NCI-H2227 treated with DMSO at 0.1 percent for 48 hours (cell line): ENCODE data around the gene CELA1.
A peak's percentile ranks its signal among the peaks of the same experiment; 100 is the strongest.

ENCODE experiments used
- DNase-seq: peaks from one replicate; lab custom pipeline; 2025; lab: John Stamatoyannopoulos, UW

CELA1 gene

DNA sequence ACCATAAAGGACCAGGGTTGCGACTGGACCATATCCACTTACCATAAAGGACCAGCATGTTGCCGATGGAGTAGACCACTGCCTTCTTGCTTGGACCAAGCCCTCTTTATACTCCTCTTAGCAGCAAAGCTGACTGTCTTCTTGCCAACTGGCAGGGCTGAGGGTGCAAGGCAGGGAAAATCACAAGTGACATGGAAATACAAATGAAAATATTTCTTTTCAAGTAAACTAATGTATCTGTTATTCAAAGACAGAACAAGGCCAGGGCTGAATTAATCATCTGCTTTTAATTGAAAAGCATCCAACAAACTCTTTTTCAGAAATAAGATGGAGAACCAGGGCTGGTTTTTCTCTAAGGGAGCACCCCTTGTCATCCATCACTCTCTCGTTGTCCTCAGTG is at the start of gene CELA1:
CELA1 (minus strand) TSS at position 99 of the 400 bp plus-strand sequence; CDS start at position 58, 41 bp downstream.
- no peak for DNase-seq

DNA sequence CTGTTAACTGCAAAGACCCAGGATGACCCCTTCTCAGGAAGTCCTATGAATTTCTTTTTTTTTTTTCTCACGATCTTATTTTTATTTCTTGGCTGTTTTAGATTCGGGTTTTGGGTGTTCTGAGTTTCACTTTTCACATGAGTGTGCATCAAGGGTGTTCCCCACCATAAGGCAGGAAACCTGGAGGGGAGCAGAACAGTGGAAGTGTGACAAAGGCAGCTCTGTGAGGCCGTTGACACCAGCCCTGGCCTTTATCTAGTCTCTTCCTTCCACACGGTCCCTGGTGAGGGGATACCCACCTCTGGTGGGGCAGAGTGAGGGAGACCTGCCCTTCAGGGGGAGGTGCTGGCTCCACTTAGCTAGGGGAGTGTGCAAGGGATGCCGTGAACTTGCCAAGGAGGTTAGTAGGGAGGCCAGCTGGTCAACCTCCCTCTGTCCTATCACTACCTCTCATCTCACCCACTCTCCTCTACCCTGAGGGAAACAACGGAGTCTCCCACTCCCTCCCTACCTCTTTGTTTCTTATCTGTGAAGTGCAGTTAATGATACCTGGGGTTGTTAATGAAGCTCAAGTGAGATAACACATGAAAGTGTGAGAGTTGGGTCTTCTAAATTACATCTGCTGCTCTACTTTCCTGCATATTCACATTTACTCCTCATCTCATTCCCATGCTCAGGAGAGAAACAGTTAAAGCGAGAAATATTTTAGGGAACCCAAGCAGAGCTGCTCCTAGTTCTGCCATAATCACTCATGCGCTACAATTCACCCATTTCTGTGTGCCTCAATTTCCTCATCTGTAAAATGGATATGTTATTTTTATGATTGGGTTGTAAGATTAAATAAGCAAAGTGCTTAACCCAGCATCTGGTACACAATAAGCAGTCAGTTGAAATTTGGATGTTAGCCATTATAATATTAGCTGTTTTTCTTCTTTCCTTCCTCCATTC is 49.1 kb upstream of the CELA1 start:
- no peak for DNase-seq

DNA sequence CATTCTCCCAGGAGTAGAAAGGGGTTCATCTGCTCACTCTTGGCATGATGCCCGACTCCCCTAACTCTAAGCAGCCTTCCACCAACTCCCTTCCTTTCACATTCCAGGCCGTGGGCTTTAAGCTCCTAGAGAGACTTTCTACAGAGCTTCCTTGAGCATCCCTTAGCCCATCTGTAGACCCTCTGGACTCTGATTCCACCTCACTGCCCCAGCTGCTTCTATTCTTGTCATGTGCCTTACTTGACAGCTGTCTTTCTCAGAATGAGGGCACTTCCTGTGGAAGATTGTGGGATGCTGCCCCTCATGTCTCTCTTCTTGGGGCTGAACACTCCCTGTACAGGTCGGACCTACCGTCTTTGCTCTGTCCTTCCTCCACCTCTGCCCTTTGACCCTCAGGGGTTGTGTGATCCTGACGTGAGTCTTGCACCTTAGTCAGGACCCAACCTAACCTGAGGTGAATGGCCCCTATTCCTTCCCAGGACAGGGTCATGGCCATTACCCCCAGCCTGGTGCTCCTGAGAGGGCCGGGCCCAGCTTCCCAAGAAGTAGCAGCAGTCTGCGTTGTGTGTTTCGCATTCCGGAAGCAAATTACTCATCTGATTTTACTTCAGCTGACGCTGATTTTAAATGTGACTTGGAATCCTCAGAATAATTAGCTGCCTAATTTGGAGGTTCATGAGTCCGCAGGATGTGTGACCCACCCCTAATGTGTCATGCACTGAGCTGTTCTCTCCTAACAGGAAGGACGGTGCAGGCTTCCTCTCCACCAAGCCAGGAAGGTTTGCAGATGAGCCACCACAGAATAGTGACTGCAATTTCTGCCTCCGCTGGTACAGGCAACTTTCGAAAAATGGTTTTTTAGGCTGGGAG is 47.4 kb upstream of the CELA1 start:
- DNase-seq, result no peak

DNA sequence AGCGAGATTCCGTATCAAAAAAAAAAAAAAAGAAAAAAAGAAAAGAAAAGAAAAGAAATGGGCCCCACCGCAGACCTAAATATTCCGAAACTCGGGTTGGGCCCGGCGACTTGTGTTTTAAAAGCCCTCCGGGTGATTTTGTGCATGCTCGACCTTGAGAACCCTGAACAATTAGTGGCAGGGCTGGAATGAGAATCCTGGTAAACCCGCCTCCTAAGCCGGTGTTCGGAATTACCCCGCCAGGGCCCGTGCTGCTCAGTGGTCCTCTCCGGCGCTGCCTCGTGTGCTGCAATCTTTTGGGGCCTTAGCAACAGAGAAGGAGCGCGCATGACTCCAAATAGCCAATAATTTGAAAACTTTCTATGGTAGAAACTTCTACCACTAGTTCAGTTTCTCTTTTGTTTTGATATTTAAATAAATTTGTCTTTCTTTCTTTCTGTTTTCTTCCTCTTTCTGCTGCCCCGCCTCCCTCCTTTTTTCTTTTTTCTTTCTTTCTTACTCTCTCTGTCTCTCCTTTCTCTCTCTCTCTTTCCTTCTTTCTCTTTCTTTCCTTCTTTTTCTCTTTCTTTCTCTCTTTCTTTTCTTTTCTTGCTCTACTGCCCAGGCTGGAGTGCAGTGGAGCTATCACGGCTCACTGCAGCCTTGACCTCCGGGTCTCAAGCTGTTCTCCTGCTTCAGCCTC is 46.2 kb upstream of the CELA1 start:
- no peak for DNase-seq

DNA sequence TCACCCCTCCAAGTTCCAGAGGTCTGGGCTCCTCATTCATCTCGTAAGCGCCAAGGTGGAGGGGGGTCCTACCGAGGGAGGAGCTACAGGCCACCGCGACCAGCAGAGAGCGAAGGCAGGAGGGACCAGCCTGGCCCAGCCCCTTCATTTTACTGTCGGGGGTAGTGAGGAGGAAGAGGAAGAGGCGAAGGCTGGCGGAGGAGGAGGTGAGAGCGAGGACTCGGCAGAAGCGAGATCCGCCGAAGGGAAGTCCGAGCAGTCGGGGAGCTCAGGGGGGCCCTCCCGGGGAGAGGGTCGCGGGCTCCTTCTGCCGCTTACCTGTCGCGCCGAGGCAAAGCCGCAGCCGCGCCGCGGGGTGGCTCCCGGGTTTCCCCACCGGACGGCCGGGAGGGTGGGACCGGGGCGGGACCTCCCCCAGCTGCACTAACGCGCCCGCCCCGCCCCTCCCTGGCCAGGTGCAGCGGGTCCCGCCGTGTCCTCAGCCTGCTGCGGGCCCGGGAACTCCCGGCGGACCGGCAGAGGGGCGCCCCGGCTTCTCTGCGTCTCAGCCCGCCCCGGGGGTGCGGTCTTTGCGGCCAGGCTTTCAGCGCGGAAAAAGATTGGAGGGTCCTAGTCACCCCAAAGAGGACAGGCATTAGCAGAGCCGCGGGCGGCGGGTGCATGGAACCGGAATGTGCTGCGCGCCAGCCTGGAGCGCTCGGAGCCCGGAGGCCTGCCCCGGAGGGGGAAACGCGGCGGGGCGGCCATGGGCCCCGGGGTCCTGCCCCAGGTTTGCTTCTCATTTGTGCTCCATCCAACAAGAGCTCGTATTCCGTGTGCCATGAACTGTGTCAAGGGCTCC is 45.0 kb upstream of the CELA1 start, which contains the start of gene GALNT6:
GALNT6 (minus strand) TSS at position 124 of the 841 bp plus-strand sequence. CDS start 11,625 bp downstream, outside the sequence.
- DNase-seq, result peak; percentile 4

DNA sequence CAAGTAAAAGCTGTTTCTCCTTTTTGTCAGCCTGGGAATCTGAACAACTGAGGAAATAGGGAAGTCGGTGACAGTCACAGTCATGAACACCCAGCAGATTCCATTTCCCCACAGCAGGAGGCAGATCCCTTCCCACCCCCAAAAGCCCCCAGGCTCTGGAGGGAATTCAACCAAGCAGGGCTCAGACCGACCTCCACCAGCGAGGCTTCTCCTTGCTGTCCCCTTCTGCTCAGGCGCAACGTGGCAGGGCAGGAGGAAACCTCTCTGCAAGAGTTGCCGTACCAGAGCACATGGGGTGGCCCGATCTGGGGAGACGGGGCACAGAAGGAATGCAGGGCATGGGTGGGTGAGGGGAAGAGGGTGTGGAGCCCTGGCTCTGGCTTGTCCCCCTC is 44.4 kb upstream of the CELA1 start:
- no peak for DNase-seq

DNA sequence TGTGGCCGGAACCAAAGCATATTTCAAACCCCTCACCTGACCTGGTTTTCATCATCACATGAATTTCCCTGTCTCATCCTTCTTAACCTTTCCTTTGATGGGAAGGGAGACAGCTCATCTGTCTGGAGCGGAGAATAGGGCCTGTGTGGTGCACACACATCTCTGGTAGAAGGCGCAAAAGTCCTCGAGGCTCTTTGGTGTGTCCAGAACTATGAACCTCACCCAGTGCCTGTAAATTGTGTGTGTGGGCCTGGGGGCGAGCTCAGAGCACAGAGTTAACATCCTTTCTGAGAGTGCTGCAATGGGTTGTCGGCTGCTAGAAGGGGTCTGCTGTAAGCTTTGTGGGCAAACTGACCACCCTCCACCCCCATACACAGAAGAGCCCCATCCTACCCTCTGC is 44.0 kb upstream of the CELA1 start:
- DNase-seq, result no peak

DNA sequence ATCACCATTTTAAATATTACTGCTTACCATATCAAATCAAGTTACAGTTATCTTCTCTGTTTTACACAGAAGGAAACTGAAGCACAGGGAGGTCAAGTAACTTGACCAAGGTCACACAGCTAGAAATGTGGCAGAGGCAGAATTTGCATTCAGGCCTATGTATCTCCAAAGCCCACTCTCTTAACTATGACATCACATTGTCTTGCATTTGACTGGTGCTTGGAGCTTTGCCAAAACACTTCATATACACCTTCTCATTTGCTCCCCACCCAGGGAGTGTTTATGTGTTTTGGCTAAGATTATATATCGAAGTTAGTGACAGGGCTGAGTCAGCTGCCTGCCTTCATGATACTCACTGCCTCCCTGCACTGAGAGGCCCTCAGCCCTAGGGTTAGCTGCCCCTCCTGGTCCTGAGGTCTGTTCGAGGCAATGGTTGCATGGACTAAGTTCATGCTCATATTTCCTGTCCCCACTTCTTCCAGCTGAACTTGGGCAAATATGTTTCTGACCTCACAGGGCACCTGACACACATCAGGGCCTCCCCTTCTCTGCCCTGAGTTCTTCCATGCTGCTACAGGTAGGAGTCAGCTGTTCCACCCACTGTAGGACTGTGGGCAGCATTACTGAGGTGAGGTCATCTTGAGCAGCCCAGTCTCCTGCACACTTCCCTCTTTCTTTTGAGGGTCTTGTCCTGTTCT is 43.0 kb upstream of the CELA1 start:
- DNase-seq, result no peak

DNA sequence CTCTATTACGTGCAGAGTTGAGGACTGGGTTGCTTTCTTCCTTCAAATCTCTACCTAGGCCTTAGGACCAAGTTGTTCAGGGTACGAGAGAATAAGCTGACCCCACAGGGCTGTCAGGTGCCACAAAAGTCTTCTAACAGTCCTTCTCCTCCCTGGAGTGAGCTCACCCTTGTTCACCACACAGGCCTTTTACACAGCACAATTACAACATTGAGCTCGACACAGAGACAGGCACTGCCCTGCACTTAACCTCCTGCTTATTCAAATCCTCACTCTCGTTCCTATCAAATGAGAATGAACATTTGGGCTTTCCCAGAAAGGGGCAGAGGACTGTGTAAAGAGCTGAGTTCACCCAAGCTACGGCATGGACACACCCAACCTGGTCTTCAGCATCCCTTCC is 42.4 kb upstream of the CELA1 start:
- DNase-seq, result no peak

DNA sequence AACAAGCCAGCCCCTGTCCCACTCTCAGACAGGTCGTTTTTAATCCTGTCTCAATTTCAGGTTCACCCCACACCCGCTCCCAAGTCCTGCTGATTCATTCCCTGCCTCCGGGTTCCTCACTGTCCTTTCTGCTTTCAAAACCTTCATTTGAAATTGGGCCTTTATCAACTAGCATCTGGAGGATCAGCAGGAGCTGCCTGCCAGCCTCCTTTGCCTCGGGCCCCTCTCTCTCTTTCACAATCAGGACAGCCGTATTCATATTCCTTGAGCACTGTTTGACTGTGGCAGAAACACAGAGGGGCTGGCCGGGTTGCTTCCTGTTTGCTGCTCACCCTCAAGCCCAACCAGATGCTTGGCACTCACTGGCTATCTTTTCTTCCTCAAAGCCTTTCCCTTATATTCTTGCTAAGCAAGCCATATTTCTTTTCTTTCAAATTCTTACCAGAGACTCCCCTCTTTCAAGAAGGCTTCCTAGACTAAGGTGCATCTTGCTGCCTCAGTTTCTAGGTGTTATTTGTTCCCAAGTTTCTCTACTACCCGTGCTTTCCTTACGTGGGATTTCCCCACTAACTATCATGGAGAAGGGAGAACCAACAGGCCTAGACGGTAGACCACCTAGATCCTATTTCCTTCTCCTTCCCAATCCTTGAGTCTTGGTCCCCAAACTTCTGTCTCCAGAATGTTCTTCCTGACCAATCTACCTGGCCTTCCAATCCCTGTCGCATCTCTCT is 41.8 kb upstream of the CELA1 start:
- DNase-seq, result no peak

DNA sequence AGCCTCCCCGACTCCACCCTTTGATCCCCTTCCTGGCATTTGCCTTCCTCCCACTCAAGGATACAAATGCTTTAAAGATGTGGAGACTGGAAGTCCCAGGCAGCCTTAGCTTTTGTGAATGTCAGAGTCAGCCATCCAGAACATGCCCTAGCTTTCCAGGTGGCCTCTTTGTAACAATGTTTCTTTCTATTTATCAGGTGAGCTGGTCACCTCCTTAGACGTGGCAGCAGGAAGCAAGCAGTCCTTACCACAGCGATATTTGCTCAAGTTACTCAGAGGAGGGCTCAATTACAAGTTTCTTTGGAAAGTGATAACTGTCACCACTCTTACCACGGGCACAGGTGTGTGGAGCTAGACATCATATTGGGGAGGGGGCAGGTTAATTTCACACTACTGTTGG is 39.9 kb upstream of the CELA1 start:
- DNase-seq, result no peak

DNA sequence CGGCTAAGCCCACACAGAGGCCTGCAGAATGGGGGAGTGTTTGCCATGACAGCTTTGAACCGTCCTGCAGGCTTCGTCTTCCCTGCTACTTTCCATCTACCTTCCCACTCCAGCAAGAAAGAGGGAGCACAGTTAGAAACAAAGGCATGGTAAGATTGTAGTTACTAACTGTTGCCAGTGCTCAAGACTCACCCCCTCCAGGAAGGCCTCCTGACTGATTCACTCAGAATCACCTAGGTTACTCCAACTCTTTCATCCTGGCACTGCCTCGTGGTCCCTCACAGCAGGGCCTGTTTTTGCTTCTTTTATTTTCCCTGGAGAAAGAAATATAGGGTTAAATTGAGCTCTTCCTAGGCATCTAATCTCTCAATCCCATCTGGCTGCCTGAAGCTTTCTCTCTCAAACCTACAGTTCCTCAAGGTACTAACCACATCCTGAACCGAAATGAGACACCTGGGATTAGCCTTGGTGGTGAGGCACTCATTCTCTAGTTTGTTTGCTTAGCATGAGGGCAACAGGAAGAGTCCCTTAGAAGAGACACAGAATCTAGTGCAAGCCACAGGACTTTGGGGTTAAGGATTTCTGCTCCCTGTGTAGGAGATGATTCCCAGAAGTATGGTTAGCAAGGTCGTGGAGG is 36.9 kb upstream of the CELA1 start:
- no peak for DNase-seq

DNA sequence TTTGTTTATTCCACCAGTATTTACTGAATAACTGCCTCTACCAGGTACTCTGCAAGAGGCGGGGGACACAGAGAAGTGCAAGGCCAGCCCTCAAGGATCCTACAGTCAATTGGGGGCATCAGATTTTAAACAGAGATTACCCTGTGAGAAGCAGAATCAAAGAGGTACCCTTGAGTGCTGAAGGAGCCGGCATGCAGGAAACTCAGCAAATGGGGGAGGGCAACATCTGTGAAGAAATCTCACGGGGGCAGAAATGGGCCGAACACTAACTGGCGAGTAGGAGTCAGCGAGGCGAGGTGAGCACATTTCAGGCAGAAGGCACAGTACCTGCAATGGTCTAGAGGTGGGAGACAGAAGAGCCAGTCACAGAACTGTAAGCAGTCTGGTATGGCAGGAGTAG is 35.7 kb upstream of the CELA1 start:
- DNase-seq, result no peak

DNA sequence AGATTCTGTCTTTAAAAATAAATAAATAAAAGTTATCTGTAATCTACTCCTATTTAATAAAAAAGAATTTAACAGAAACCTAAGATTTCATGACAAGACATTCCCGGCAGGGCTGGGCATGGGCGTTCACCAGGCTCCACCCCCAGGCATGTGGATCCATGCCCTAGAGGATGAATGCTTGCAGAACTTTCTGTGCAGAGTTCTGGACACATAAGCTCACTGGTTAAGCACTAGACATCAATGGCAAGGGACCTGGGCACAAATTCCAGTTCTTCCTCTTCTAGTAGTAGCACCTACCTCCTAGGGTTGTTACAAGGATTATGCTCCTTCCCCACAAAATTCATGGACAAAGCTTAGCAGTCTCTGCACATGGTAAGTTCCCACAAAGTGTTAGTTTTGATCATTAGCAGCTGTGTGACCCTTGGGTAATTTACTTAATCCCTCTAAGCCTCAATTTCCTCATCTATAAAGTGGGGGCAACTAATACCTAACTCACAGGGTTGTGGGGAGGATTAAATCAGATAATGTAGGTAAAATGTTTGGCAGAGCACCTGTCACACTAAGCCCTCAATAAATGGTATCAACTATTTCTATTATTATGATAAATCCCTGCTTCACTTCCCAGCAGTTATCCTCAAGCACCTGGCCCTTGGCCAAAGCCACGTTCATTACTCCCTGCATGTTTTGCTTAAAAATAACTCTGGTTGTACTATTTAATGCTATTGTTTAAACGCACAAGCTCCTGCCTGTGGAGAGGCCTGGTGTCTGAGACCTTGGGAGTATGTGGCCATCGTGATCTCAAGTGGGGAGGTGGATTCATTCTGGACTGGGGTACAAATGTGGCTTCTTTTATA is 35.0 kb upstream of the CELA1 start:
- peak; percentile 18 for DNase-seq

DNA sequence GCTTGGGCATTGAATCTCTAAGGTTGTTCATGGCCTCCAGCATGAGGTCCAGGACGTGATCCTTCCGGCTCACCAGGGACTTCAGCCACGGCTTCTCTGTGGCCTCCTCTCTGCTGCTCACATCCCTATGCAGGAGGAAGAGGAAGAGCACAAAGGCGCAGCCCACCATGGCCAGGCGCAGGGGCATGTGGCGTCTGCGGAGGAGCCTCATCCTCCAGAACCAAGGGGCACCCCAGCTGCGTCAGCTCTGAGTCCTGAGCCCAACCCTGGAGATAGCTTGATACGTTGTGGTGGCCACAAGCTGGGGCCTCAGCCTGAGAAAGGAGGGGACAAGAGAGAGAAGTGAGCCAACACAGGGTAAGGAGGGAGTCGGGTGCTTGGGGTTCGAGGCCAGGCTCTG is 33.1 kb upstream of the CELA1 start:
- no peak for DNase-seq

DNA sequence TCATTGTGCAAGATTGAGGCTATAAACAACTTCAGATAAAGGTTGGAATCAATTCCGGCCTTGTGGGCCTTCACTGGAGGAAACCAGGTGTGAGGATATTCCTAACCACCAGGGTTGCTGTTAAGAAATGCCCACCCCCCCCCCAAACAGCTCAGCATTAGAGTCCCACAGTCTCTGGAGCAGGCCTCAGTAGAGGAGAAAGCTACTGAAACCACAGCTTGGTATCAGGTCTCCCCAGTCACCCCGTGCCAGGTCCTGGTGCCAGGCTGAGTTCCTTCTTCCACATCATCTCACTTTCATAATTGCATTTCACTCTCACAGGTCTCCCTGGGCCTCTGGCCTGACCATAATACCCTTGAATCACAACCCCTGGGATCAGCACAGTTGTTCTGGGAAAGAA is 32.3 kb upstream of the CELA1 start:
- no peak for DNase-seq

DNA sequence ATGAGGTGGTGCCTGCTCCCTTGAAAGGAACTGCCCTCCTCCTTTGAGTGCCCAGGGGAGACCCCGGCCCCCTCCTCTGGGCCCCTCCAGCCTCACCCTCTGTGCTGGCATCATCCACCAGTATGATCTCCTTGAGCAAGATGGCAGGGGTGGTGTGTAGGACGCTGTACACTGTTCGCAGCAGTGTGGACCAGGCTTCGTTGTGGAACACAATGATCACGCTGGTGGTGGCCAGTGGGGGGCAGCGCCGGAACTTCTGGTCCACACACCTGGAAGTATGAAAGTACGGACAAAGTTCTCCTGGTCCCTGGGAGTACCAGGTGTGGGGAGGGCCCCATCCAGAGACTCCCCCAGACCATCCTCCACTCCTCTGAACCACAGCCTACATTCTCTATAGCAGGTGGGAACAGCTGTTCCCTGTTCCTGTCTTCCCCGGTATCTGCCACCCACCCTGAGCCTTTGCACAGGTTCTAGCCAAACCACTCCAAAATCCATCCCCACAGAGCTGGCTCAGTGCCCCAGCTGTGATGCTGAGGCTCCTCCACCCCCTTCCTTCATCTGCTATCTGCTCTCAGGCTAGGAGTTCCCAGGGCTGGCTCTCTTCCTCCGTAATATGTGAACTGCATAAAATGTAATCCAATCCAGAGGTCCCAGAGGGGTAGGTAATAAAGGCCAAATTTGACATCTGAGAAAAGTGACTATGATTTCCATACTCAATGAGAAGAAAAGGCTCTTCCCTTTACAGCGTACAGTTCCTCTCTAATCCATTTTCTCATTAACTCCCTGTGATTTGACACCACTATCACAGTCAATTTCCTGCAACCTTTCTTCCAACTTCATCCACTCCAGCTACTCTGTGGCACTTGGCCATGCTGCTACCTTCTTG is 30.9 kb upstream of the CELA1 start:
- DNase-seq, result no peak

DNA sequence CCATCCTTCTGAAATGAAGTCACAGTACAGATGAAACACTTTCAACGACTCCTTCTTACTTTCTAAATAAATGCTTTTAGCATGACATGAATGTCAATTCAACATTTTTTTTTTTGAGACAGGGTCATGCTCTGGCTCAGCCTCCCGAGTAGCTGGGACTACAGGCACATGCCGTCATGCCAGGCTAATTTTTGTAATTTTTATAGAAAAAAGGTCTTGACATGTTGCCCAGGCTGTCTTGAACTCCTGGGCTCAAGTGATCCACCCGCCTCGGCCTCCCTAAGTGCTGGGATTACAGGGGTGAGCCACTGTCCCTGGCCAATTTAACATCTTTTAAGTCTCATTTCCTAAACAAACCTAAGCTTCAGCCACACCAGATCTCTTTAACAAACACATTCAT is 28.4 kb upstream of the CELA1 start:
- DNase-seq, result no peak
